H9 (cell line): ENCODE data around the gene CLDN12. TPM values are rescaled to one million over a fixed set of nuclear protein-coding genes. Genes with fewer than 3 reads are reported as not detected.

Experiments
- DNase-seq: peaks from one replicate; pipeline ENCODE4 v3.0.0-alpha.2; 2017
- H2AFZ ChIP-seq: one replicate; pipeline ENCODE4 v1.6.1; 2013; ENCODE audit warnings: mild to moderate bottlenecking, low read length, control low read depth, moderate library complexity
- H2AK5ac ChIP-seq: 2 replicates; pipeline ENCODE4 v1.6.1; 2013; ENCODE audit warnings: low read length, control low read depth, mixed read lengths; ENCODE audit not compliant: insufficient read length
- H2BK120ac ChIP-seq: one replicate; pipeline ENCODE4 v1.6.1; 2013; ENCODE audit warnings: low read depth, mild to moderate bottlenecking, low read length, control low read depth, inconsistent platforms; ENCODE audit not compliant: poor library complexity, severe bottlenecking
- H2BK12ac ChIP-seq: 2 replicates; pipeline ENCODE4 v1.6.1; 2013; ENCODE audit warnings: low read length, control low read depth, mixed read lengths, low read depth; ENCODE audit not compliant: insufficient read length
- H2BK15ac ChIP-seq: 2 replicates; pipeline ENCODE4 v1.6.1; 2013; ENCODE audit warnings: low read depth, low read length, control low read depth
- H2BK20ac ChIP-seq: one replicate; pipeline ENCODE4 v1.6.1; 2013; ENCODE audit warnings: low read depth, mild to moderate bottlenecking, low read length, control low read depth, inconsistent platforms; ENCODE audit not compliant: poor library complexity, severe bottlenecking
- H2BK5ac ChIP-seq: 2 replicates; pipeline ENCODE4 v1.6.1; 2013; ENCODE audit warnings: low read length, control low read depth, mixed read lengths; ENCODE audit not compliant: insufficient read length
- H3K14ac ChIP-seq: 2 replicates; pipeline ENCODE4 v1.6.1; 2013; ENCODE audit warnings: low read length, control low read depth; ENCODE audit not compliant: insufficient read depth
- H3K18ac ChIP-seq: 2 replicates; pipeline ENCODE4 v1.6.1; 2013; ENCODE audit warnings: low read depth, mild to moderate bottlenecking, mixed read lengths, low read length, control low read depth; ENCODE audit not compliant: insufficient read length
- H3K23ac ChIP-seq: 2 replicates; pipeline ENCODE4 v1.6.1; 2013; ENCODE audit warnings: low read length, control low read depth, mixed read lengths, low read depth; ENCODE audit not compliant: insufficient read length
- H3K23me2 ChIP-seq: 2 replicates; pipeline ENCODE4 v1.6.1; 2013; ENCODE audit warnings: low read depth, mild to moderate bottlenecking, mixed read lengths, low read length, control low read depth; ENCODE audit not compliant: insufficient read length, poor library complexity, severe bottlenecking
- H3K27ac ChIP-seq: 2 replicates; pipeline ENCODE4 v1.5.1; 2013; ENCODE audit warnings: low read length, control low read depth, mixed read lengths, low read depth; ENCODE audit not compliant: insufficient read length
- H3K27me3 ChIP-seq: 2 replicates; pipeline ENCODE4 v1.6.1; 2013; ENCODE audit warnings: low read length, control low read depth, inconsistent platforms; ENCODE audit not compliant: insufficient read depth
- H3K4ac ChIP-seq: 2 replicates; pipeline ENCODE4 v1.6.1; 2013; ENCODE audit warnings: low read depth, mild to moderate bottlenecking, control low read depth, inconsistent platforms, low read length, moderate library complexity
- H3K4me1 ChIP-seq: 2 replicates; pipeline ENCODE4 v1.6.1; 2013; ENCODE audit warnings: low read length, control low read depth, inconsistent platforms; ENCODE audit not compliant: insufficient read depth
- H3K4me2 ChIP-seq: 2 replicates; pipeline ENCODE4 v1.6.1; 2013; ENCODE audit warnings: low read length, control low read depth, mixed read lengths; ENCODE audit not compliant: insufficient read length, insufficient read depth
- H3K56ac ChIP-seq: 2 replicates; pipeline ENCODE4 v1.6.1; 2013; ENCODE audit warnings: low read depth, mild to moderate bottlenecking, mixed read lengths, low read length, control low read depth; ENCODE audit not compliant: insufficient read length
- H3K79me1 ChIP-seq: 2 replicates; pipeline ENCODE4 v1.6.1; 2013; ENCODE audit warnings: low read depth, mild to moderate bottlenecking, moderate library complexity, low read length, control low read depth, inconsistent platforms; ENCODE audit not compliant: insufficient read depth, poor library complexity, severe bottlenecking
- H3K79me2 ChIP-seq: 2 replicates; pipeline ENCODE4 v1.6.1; 2013; ENCODE audit warnings: low read length, control low read depth, inconsistent platforms; ENCODE audit not compliant: insufficient read depth
- H3K9ac ChIP-seq: 2 replicates; pipeline ENCODE4 v1.6.1; 2013; ENCODE audit warnings: low read length, control low read depth, mixed read lengths; ENCODE audit not compliant: insufficient read length; ENCODE audit errors: extremely low read depth
- H3K9me3 ChIP-seq: one replicate; pipeline ENCODE4 v1.6.1; 2013; ENCODE audit warnings: low read depth, low read length, inconsistent platforms; ENCODE audit not compliant: control insufficient read depth
- H3T11ph ChIP-seq: one replicate; pipeline ENCODE4 v1.6.1; 2013; ENCODE audit warnings: mild to moderate bottlenecking, low read length, control low read depth, inconsistent platforms
- H4K20me1 ChIP-seq: one replicate; pipeline ENCODE4 v1.6.1; 2013; ENCODE audit not compliant: control insufficient read depth, insufficient read length, insufficient read depth
- H4K5ac ChIP-seq: 2 replicates; pipeline ENCODE4 v1.6.1; 2013; ENCODE audit warnings: low read depth, mild to moderate bottlenecking, mixed read lengths, low read length, control low read depth; ENCODE audit not compliant: insufficient read length
- H4K8ac ChIP-seq: replicated peaks from 2 replicates; pipeline ENCODE4 v1.6.1; 2013; ENCODE audit warnings: low read length, control low read depth, mixed read lengths, low read depth; ENCODE audit not compliant: insufficient read length
- H4K91ac ChIP-seq: 2 replicates; pipeline ENCODE4 v1.6.1; 2013; ENCODE audit warnings: low read depth, mild to moderate bottlenecking, moderate library complexity, mixed read lengths, low read length, control low read depth; ENCODE audit not compliant: insufficient read length
- H3K27ac Mint-ChIP-seq, 3 experiments: 2 replicates in 2 of 3; 3 replicates in 1 of 3; pipeline ENCODE4 v1.8.0; 2020 to 2021; ENCODE audit warnings: mixed read lengths in 3 of 3, mild to moderate bottlenecking in 1 of 3, moderate library complexity in 1 of 3
- H3K27me3 Mint-ChIP-seq: 2 replicates; pipeline ENCODE4 v1.8.0; 2021; ENCODE audit warnings: low read depth, mild to moderate bottlenecking, moderate library complexity, mixed read lengths
- H3K36me3 Mint-ChIP-seq, 3 experiments: 2 replicates in 2 of 3; 3 replicates in 1 of 3; pipeline ENCODE4 v1.8.0; 2020 to 2021; ENCODE audit warnings: low read depth in 3 of 3, mixed read lengths in 3 of 3; ENCODE audit not compliant: insufficient read depth in 1 of 3
- H3K4me1 Mint-ChIP-seq, 2 experiments: 2 replicates each; pipeline ENCODE4 v1.8.0; 2020; ENCODE audit warnings: mixed read lengths in 2 of 2
- H3K4me3 Mint-ChIP-seq, 2 experiments: 2 replicates in 1 of 2; 3 replicates in 1 of 2; pipeline ENCODE4 v1.8.0; 2020 to 2021; ENCODE audit warnings: mild to moderate bottlenecking in 2 of 2, mixed read lengths in 2 of 2, moderate library complexity in 1 of 2
- H3K9me3 Mint-ChIP-seq, 2 experiments: 2 replicates in 1 of 2; 3 replicates in 1 of 2; pipeline ENCODE4 v1.8.0; 2020; ENCODE audit warnings: mild to moderate bottlenecking in 2 of 2, mixed read lengths in 2 of 2, moderate library complexity in 1 of 2
- WGBS: extraction: QIAGEN DNeasy Blood & Tissue Kit; methylation state at CpG from one replicate; pipeline ENCODE4 v1.1.7; 2013; ENCODE audit warnings: missing lambda C conversion rate, low lambda C conversion rate, mixed read lengths; ENCODE audit not compliant: insufficient read length; ENCODE audit errors: extremely low coverage; 5-methylcytosine and 5-hydroxymethylcytosine counted together
- total RNA-seq: library from RNA; stranded (reverse); gene quantifications from 2 replicates; pipeline ENCODE4 v1.2.1, GENCODE V29; 2021
- TF ChIP-seq, protein P1 (sequence below): fragments of 200-600 bp; sonication (generic); conservative IDR thresholded peaks from 3 replicates; pipeline ENCODE4 v1.8.0; 2021; ENCODE audit warnings: antibody characterized with exemption, mild to moderate bottlenecking

CLDN12 gene
- total RNA-seq, 1 experiment from 2014 or later: 40.1 TPM

DNA sequence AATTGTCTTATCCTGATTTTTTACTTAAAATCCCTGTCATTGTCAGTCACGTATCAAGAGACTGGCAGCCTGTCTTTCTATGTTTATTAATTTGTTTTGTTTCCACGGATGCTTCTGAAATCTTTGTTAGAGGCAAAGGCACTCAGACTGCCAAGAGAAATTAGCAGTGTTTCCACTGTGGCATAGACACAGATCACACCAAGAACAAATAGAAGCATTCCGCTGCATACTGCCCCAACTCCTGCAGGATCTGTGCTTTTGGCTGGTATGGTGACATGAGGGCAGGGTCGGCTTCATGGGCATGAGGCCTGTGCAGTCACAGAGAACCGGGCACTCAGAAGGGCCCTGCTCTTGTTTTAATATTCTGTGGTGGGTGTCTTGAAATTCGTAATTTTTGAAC is 18.4 kb downstream of the CLDN12 start:
- H3K79me1 ChIP-seq: no peaks in the 10 kb centered on the region
- no peak overlapping the region for H4K91ac ChIP-seq
- H3K56ac ChIP-seq: no peak overlapping the region
- H3K4me2 ChIP-seq: no peak overlapping the region
- H2BK5ac ChIP-seq: no peak overlapping the region
- H3T11ph ChIP-seq: no peak overlapping the region
- no peak overlapping the region for H2BK15ac ChIP-seq
- H3K4ac ChIP-seq: no peak overlapping the region
- H2BK120ac ChIP-seq: no peak overlapping the region
- no peaks in the 10 kb centered on the region for H3K4me1 ChIP-seq
- no peak overlapping the region for H3K9ac ChIP-seq
- no peak overlapping the region for H4K8ac ChIP-seq
- H3K23ac ChIP-seq: no peak overlapping the region
- H3K27ac ChIP-seq: no peak overlapping the region
- peaks cover 4% of the 10 kb centered on the region for H3K9me3 ChIP-seq
- H3K27me3 Mint-ChIP-seq: no peaks in the 10 kb centered on the region
- no CpG with 5 or more reads among the region's 6 CpGs for WGBS
- H4K5ac ChIP-seq: no peak overlapping the region
- no peaks in the 10 kb centered on the region for H3K27me3 ChIP-seq
- no peak overlapping the region for H3K18ac ChIP-seq
- no peaks in the 10 kb centered on the region for H3K23me2 ChIP-seq
- TF ChIP-seq, protein P1, sequence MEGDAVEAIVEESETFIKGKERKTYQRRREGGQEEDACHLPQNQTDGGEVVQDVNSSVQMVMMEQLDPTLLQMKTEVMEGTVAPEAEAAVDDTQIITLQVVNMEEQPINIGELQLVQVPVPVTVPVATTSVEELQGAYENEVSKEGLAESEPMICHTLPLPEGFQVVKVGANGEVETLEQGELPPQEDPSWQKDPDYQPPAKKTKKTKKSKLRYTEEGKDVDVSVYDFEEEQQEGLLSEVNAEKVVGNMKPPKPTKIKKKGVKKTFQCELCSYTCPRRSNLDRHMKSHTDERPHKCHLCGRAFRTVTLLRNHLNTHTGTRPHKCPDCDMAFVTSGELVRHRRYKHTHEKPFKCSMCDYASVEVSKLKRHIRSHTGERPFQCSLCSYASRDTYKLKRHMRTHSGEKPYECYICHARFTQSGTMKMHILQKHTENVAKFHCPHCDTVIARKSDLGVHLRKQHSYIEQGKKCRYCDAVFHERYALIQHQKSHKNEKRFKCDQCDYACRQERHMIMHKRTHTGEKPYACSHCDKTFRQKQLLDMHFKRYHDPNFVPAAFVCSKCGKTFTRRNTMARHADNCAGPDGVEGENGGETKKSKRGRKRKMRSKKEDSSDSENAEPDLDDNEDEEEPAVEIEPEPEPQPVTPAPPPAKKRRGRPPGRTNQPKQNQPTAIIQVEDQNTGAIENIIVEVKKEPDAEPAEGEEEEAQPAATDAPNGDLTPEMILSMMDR: no peak
- no peaks in the 10 kb centered on the region for H3K4me1 Mint-ChIP-seq
- H3K9me3 Mint-ChIP-seq: peaks cover 5 to 13% of the 10 kb centered on the region in 2 experiments; a peak in 4 of 5 replicates
- no peaks in the 10 kb centered on the region for H4K20me1 ChIP-seq
- H2AK5ac ChIP-seq: no peak overlapping the region
- H3K14ac ChIP-seq: no peak overlapping the region
- no peak overlapping the region for H2BK12ac ChIP-seq
- peak overlapping the region in 1 of 3 experiments; percentile 77; a peak in 1 of 7 replicates for H3K27ac Mint-ChIP-seq
- H3K4me3 Mint-ChIP-seq: no peak overlapping the region
- H3K36me3 Mint-ChIP-seq: peaks cover 5 to 13% (median 7%) of the 10 kb centered on the region in 3 experiments; a peak in 6 of 7 replicates
- no peak for DNase-seq
- H2BK20ac ChIP-seq: no peak overlapping the region
- no peaks in the 10 kb centered on the region for H3K79me2 ChIP-seq
- no peak overlapping the region for H2AFZ ChIP-seq
